DOHH2 (cell line): ENCODE measurements around the gene CHRDL2.

ENCODE experiments used
- H3F3A ChIP-seq: fragments of 200-600 bp; sonication (generic), shearing (Covaris generic); 2 replicates; pipeline ENCODE4 v1.6.0; 2016; ENCODE audit warnings: antibody characterized with exemption, mild to moderate bottlenecking; ENCODE audit not compliant: control insufficient read depth, insufficient read depth
- H3K27ac ChIP-seq: fragments of 200-600 bp; sonication (generic); 2 replicates; pipeline ENCODE4 v1.5.1; 2014; ENCODE audit warnings: low read depth, mild to moderate bottlenecking, low read length, moderate library complexity
- H3K27me3 ChIP-seq: fragments of 200-600 bp; sonication (generic); 2 replicates; pipeline ENCODE4 v1.6.1; 2014; ENCODE audit warnings: mild to moderate bottlenecking, low read length, mixed read lengths; ENCODE audit not compliant: control insufficient read depth
- H3K36me3 ChIP-seq: fragments of 200-600 bp; sonication (generic); 2 replicates; pipeline ENCODE4 v1.6.1; 2014; ENCODE audit warnings: mild to moderate bottlenecking, low read length, moderate library complexity, mixed read lengths; ENCODE audit not compliant: control insufficient read depth
- H3K4me1 ChIP-seq: fragments of 200-600 bp; sonication (generic); 2 replicates; pipeline ENCODE4 v1.6.1; 2014; ENCODE audit warnings: mild to moderate bottlenecking, low read length, mixed read lengths; ENCODE audit not compliant: control insufficient read depth
- H3K4me2 ChIP-seq: fragments of 200-600 bp; sonication (generic); 2 replicates; pipeline ENCODE4 v1.6.0; 2014; ENCODE audit warnings: mild to moderate bottlenecking, low read length, moderate library complexity
- H3K4me3 ChIP-seq: fragments of 200-600 bp; sonication (generic); 2 replicates; pipeline ENCODE4 v1.5.1; 2014; ENCODE audit warnings: mild to moderate bottlenecking, low read length, mixed read lengths
- H3K79me2 ChIP-seq: fragments of 200-600 bp; sonication (generic); 2 replicates; pipeline ENCODE4 v1.6.1; 2014; ENCODE audit warnings: mild to moderate bottlenecking, low read length, mixed read lengths; ENCODE audit not compliant: control insufficient read depth
- H3K9me2 ChIP-seq: fragments of 200-600 bp; sonication (generic); replicated peaks from 2 replicates; pipeline ENCODE4 v1.6.1; 2014; ENCODE audit warnings: mild to moderate bottlenecking, low read length, mixed read lengths; ENCODE audit not compliant: control insufficient read depth
- H3K9me3 ChIP-seq: fragments of 200-600 bp; sonication (generic); 2 replicates; pipeline ENCODE4 v1.6.1; 2014; ENCODE audit warnings: antibody characterized with exemption, low read length, mixed read lengths; ENCODE audit not compliant: control insufficient read depth, insufficient read depth
- H4K20me1 ChIP-seq: fragments of 200-600 bp; sonication (generic); 2 replicates; pipeline ENCODE4 v1.6.0; 2014; ENCODE audit warnings: low read depth, mild to moderate bottlenecking, antibody characterized with exemption, low read length, moderate library complexity; ENCODE audit not compliant: control insufficient read depth, insufficient read depth
- EZH2phosphoT487 ChIP-seq: fragments of 200-600 bp; sonication (generic); IDR thresholded peaks from 2 replicates; pipeline ENCODE4 v1.6.1; 2017; ENCODE audit warnings: borderline replicate concordance, mild to moderate bottlenecking, antibody characterized with exemption, low read length, moderate library complexity, mixed read lengths
- TF ChIP-seq, protein P1 (sequence below): fragments of 200-600 bp; sonication (generic); IDR thresholded peaks from one replicate; pipeline ENCODE4 v1.5.1; 2014; ENCODE audit warnings: antibody characterized with exemption, mild to moderate bottlenecking, low read depth, low read length; ENCODE audit not compliant: poor library complexity, severe bottlenecking

CHRDL2 gene

GRCh38 chr11:74717221-74717969 lies 13.8 kb downstream of the CHRDL2 start:
- Histone ChIP-seq H3K9me2 (no peaks in the 10 kb centered on the region), H3K27ac (no peak overlapping the region), H3F3A (no peaks in the 10 kb centered on the region), H3K4me3 (no peak overlapping the region), H3K36me3 (no peaks in the 10 kb centered on the region), H3K4me2 (no peak overlapping the region), H4K20me1 (no peaks in the 10 kb centered on the region), H3K79me2 (no peaks in the 10 kb centered on the region), H3K4me1 (no peaks in the 10 kb centered on the region), H3K9me3 (no peaks in the 10 kb centered on the region), H3K27me3 (no peaks in the 10 kb centered on the region)
- TF ChIP-seq, protein P1, sequence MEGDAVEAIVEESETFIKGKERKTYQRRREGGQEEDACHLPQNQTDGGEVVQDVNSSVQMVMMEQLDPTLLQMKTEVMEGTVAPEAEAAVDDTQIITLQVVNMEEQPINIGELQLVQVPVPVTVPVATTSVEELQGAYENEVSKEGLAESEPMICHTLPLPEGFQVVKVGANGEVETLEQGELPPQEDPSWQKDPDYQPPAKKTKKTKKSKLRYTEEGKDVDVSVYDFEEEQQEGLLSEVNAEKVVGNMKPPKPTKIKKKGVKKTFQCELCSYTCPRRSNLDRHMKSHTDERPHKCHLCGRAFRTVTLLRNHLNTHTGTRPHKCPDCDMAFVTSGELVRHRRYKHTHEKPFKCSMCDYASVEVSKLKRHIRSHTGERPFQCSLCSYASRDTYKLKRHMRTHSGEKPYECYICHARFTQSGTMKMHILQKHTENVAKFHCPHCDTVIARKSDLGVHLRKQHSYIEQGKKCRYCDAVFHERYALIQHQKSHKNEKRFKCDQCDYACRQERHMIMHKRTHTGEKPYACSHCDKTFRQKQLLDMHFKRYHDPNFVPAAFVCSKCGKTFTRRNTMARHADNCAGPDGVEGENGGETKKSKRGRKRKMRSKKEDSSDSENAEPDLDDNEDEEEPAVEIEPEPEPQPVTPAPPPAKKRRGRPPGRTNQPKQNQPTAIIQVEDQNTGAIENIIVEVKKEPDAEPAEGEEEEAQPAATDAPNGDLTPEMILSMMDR, result no peak
- no peak for TF ChIP-seq EZH2phosphoT487

- no peaks in the 10 kb centered on the region for H3K27me3 ChIP-seq
- H3F3A ChIP-seq, result no peaks in the 10 kb centered on the region
- no peak overlapping the region for H3K4me3 ChIP-seq
- H3K9me2 ChIP-seq, result no peaks in the 10 kb centered on the region
- H3K9me3 ChIP-seq, result no peaks in the 10 kb centered on the region
- no peak overlapping the region for H3K27ac ChIP-seq
- H4K20me1 ChIP-seq, result no peaks in the 10 kb centered on the region
- no peaks in the 10 kb centered on the region for H3K36me3 ChIP-seq
- H3K79me2 ChIP-seq, result no peaks in the 10 kb centered on the region
- TF ChIP-seq, protein P1, result no peak
- no peak for TF ChIP-seq EZH2phosphoT487
- H3K4me2 ChIP-seq, result no peak overlapping the region
- H3K4me1 ChIP-seq, result no peaks in the 10 kb centered on the region
Observed at GRCh38 chr11:74714904-74715303, 16.3 kb downstream of the CHRDL2 start.

- no peaks in the 10 kb centered on the region for H3K9me2 ChIP-seq
- H4K20me1 ChIP-seq, result no peaks in the 10 kb centered on the region
- no peak overlapping the region for H3K4me3 ChIP-seq
- no peak for TF ChIP-seq EZH2phosphoT487
- TF ChIP-seq, protein P1, result no peak
- no peaks in the 10 kb centered on the region for H3K79me2 ChIP-seq
- H3F3A ChIP-seq, result no peaks in the 10 kb centered on the region
- H3K36me3 ChIP-seq, result no peaks in the 10 kb centered on the region
- no peak overlapping the region for H3K4me2 ChIP-seq
- no peaks in the 10 kb centered on the region for H3K27me3 ChIP-seq
- no peaks in the 10 kb centered on the region for H3K4me1 ChIP-seq
- no peaks in the 10 kb centered on the region for H3K9me3 ChIP-seq
- H3K27ac ChIP-seq, result no peak overlapping the region
Observed at GRCh38 chr11:74713686-74714085, 17.5 kb downstream of the CHRDL2 start.
